H1 (cell line): ENCODE data around the gene HES7. TPM values are rescaled to one million over a fixed set of nuclear protein-coding genes. Genes with fewer than 3 reads are reported as not detected.

Experiments used
- NANOG ChIP-seq: IDR thresholded peaks from 2 replicates; pipeline ENCODE4 v1.6.1; 2011; ENCODE audit warnings: low read length, low read depth, mild to moderate bottlenecking, inconsistent platforms; ENCODE audit not compliant: insufficient read depth, poor library complexity, severe bottlenecking
- SP4 ChIP-seq: IDR thresholded peaks from 2 replicates; pipeline ENCODE4 v1.6.1; 2012; ENCODE audit warnings: low read length, inconsistent platforms
- TBP ChIP-seq: IDR thresholded peaks from 2 replicates; pipeline ENCODE4 v1.6.1; 2011; ENCODE audit warnings: low read depth, low read length, improper control_type of control experiment
- TEAD4 ChIP-seq: IDR thresholded peaks from 2 replicates; pipeline ENCODE4 v1.6.1; 2012; ENCODE audit warnings: low read depth, low read length, inconsistent platforms, mixed read lengths
- polyA plus RNA-seq, 7 experiments: library from polyadenylated mRNA; depleted of rRNA in 3 of 7; stranded (reverse) in 5 of 7; unstranded in 2 of 7; fragments of >200 nt in 5 of 7; fragments of 200-250 nt in 2 of 7; gene quantifications; 1 replicate in 5 of 7; 2 replicates in 1 of 7; 4 replicates in 1 of 7; pipeline versions ENCODE4 v1.2.1 to v1.2.3, GENCODE V29; 2011 to 2013; ENCODE audit warnings: missing spikeins in 2 of 7, mixed read lengths in 2 of 7
- total RNA-seq: library from RNA; stranded (reverse); fragmentation: NEBNext Ultra II Directional; extraction: Animal tissue kit (Norgen Biotek cat#: 25700); gene quantifications from 2 replicates; pipeline ENCODE4 v1.2.1, GENCODE V29; 2021
- TF ChIP-seq, protein P1 (sequence below): IDR thresholded peaks from 2 replicates; pipeline ENCODE4 v1.6.1; 2012; ENCODE audit warnings: inconsistent platforms
- TF ChIP-seq, protein P2 (sequence below): IDR thresholded peaks from 2 replicates; pipeline ENCODE4 v1.6.1; 2011; ENCODE audit warnings: low read length, improper control_type of control experiment

Gene HES7
- total and polyA plus RNA-seq, 2 of the 8 experiments (the other 6 are each of a cell fraction or from before 2014, with no cell fraction given) = 0.20 to 0.32 TPM

DNA sequence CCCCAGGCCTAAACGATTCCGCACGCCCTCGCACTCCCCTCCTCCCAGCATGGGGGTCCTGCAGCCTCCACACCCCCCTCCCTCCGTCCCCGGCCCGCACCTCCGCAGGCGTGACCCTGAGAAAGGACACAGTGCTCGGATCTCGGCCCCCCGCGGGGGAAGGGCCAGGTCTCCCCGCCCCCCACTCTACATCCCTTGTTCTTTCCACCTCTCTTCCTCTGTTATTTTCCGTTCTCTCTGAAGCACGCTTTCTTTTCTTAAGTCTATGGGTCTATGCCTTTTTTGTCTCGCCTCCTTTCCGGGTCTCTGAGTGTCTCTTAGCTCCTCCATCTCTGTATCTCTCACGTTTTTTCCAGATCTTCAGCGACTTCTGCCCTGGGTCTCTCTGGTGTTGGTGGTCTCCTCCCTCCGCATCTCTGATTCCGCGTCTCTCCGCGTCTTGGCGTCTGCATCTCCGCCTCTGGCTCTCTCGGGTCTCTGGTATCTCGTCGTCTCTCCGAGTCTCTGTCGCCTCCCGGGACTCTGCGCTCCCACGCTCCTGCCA is 2.1 kb upstream of the HES7 start (continued):
- TF ChIP-seq, protein P1, sequence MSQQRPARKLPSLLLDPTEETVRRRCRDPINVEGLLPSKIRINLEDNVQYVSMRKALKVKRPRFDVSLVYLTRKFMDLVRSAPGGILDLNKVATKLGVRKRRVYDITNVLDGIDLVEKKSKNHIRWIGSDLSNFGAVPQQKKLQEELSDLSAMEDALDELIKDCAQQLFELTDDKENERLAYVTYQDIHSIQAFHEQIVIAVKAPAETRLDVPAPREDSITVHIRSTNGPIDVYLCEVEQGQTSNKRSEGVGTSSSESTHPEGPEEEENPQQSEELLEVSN = no peak
- no peak for TF ChIP-seq SP4
- TF ChIP-seq NANOG = no peak
- TF ChIP-seq TBP = no peak
- TF ChIP-seq, protein P2, sequence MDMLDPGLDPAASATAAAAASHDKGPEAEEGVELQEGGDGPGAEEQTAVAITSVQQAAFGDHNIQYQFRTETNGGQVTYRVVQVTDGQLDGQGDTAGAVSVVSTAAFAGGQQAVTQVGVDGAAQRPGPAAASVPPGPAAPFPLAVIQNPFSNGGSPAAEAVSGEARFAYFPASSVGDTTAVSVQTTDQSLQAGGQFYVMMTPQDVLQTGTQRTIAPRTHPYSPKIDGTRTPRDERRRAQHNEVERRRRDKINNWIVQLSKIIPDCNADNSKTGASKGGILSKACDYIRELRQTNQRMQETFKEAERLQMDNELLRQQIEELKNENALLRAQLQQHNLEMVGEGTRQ = no peak
- TF ChIP-seq TEAD4 = no peak
